ENCODE data around the gene GPC6.

GPC6 gene

DNA sequence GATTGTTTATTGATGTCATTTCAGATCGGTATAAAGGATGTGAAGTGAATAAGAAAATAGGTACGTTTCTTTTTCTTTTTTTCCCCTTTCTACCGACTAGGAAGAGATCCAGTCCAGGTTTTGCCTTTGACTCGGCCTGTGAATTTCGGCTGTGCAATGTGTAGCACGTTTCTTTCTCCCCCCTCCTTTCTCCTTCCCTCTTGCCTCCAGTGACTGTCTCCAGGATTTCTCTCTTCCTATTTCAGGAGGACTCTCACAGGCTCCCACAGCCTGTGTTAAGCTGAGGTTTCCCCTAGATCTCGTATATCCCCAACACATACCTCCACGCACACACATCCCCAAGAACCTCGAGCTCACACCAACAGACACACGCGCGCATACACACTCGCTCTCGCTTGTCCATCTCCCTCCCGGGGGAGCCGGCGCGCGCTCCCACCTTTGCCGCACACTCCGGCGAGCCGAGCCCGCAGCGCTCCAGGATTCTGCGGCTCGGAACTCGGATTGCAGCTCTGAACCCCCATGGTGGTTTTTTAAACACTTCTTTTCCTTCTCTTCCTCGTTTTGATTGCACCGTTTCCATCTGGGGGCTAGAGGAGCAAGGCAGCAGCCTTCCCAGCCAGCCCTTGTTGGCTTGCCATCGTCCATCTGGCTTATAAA is at the start of gene GPC6 (continued):
- TF ChIP-seq, protein P1, sequence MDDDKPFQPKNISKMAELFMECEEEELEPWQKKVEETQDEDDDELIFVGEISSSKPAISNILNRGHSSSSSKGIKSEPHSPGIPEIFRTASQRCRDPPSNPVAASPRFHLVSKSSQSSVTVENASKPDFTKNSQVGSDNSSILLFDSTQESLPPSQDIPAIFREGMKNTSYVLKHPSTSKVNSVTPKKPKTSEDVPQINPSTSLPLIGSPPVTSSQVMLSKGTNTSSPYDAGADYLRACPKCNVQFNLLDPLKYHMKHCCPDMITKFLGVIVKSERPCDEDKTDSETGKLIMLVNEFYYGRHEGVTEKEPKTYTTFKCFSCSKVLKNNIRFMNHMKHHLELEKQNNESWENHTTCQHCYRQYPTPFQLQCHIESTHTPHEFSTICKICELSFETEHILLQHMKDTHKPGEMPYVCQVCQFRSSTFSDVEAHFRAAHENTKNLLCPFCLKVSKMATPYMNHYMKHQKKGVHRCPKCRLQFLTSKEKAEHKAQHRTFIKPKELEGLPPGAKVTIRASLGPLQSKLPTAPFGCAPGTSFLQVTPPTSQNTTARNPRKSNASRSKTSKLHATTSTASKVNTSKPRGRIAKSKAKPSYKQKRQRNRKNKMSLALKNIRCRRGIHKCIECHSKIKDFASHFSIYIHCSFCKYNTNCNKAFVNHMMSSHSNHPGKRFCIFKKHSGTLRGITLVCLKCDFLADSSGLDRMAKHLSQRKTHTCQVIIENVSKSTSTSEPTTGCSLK (tag by site-specific recombination; IDR thresholded peaks at IDR 0.05): no peak
- TF ChIP-seq, protein P2, sequence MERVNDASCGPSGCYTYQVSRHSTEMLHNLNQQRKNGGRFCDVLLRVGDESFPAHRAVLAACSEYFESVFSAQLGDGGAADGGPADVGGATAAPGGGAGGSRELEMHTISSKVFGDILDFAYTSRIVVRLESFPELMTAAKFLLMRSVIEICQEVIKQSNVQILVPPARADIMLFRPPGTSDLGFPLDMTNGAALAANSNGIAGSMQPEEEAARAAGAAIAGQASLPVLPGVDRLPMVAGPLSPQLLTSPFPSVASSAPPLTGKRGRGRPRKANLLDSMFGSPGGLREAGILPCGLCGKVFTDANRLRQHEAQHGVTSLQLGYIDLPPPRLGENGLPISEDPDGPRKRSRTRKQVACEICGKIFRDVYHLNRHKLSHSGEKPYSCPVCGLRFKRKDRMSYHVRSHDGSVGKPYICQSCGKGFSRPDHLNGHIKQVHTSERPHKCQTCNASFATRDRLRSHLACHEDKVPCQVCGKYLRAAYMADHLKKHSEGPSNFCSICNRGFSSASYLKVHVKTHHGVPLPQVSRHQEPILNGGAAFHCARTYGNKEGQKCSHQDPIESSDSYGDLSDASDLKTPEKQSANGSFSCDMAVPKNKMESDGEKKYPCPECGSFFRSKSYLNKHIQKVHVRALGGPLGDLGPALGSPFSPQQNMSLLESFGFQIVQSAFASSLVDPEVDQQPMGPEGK (tag by site-specific recombination; IDR thresholded peaks at IDR 0.05): peak; percentile 91
- peak; percentile 75; the same call in 1 of the 2 replicates for TF ChIP-seq ZBTB20 (tag by site-specific recombination; IDR thresholded peaks at IDR 0.05)
- TF ChIP-seq, protein P3, sequence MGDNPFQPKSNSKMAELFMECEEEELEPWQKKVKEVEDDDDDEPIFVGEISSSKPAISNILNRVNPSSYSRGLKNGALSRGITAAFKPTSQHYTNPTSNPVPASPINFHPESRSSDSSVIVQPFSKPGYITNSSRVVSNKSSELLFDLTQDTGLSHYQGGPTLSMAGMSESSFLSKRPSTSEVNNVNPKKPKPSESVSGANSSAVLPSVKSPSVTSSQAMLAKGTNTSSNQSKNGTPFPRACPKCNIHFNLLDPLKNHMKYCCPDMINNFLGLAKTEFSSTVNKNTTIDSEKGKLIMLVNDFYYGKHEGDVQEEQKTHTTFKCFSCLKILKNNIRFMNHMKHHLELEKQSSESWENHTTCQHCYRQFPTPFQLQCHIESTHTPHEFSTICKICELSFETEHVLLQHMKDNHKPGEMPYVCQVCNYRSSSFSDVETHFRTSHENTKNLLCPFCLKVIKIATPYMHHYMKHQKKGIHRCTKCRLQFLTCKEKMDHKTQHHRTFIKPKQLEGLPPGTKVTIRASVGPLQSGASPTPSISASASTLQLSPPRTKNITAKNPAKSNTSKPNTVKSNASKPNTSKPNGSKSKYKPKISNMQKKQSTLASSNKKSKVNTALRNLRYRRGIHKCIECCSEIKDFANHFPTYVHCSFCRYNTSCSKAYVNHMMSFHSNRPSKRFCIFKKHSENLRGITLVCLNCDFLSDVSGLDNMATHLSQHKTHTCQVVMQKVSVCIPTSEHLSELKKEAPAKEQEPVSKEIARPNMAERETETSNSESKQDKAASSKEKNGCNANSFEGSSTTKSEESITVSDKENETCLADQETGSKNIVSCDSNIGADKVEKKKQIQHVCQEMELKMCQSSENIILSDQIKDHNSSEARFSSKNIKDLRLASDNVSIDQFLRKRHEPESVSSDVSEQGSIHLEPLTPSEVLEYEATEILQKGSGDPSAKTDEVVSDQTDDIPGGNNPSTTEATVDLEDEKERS (tag by site-specific recombination; IDR thresholded peaks at IDR 0.05): no peak
- TF ChIP-seq, protein P4, sequence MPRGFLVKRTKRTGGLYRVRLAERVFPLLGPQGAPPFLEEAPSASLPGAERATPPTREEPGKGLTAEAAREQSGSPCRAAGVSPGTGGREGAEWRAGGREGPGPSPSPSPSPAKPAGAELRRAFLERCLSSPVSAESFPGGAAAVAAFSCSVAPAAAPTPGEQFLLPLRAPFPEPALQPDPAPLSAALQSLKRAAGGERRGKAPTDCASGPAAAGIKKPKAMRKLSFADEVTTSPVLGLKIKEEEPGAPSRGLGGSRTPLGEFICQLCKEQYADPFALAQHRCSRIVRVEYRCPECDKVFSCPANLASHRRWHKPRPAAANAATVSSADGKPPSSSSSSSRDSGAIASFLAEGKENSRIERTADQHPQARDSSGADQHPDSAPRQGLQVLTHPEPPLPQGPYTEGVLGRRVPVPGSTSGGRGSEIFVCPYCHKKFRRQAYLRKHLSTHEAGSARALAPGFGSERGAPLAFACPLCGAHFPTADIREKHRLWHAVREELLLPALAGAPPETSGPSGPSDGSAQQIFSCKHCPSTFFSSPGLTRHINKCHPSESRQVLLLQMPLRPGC (tag by site-specific recombination; IDR thresholded peaks at IDR 0.05): peak; percentile 87
- TF ChIP-seq HOXD13 (CRISPR knock-in tag; IDR thresholded peaks at IDR 0.05; ENCODE audit: borderline replicate concordance): no peak
- no peak for TF ChIP-seq ZNF132 (tag by site-specific recombination; IDR thresholded peaks at IDR 0.05; ENCODE audit: borderline replicate concordance)
- TF ChIP-seq KLF10 (tag by site-specific recombination; IDR thresholded peaks at IDR 0.05): 0 out of 2 replicates have a peak, but pooled peaks have one; percentile 36
- TF ChIP-seq ZSCAN16 (tag by site-specific recombination; IDR thresholded peaks at IDR 0.05): no peak; the same call in 1 of the 2 replicates
- no peak for TF ChIP-seq KLF16 (tag by site-specific recombination; IDR thresholded peaks at IDR 0.05)
- TF ChIP-seq ZNF366 (tag by site-specific recombination; conservative IDR thresholded peaks at IDR 0.05): peak; percentile 99
- no peak for TF ChIP-seq OVOL3 (tag by site-specific recombination; IDR thresholded peaks at IDR 0.05)
- TF ChIP-seq, protein P5, sequence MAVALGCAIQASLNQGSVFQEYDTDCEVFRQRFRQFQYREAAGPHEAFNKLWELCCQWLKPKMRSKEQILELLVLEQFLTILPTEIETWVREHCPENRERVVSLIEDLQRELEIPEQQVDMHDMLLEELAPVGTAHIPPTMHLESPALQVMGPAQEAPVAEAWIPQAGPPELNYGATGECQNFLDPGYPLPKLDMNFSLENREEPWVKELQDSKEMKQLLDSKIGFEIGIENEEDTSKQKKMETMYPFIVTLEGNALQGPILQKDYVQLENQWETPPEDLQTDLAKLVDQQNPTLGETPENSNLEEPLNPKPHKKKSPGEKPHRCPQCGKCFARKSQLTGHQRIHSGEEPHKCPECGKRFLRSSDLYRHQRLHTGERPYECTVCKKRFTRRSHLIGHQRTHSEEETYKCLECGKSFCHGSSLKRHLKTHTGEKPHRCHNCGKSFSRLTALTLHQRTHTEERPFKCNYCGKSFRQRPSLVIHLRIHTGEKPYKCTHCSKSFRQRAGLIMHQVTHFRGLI (tag by site-specific recombination; IDR thresholded peaks at IDR 0.05): peak; percentile 41; the same call in 1 of the 2 replicates
- TF ChIP-seq, protein P6, sequence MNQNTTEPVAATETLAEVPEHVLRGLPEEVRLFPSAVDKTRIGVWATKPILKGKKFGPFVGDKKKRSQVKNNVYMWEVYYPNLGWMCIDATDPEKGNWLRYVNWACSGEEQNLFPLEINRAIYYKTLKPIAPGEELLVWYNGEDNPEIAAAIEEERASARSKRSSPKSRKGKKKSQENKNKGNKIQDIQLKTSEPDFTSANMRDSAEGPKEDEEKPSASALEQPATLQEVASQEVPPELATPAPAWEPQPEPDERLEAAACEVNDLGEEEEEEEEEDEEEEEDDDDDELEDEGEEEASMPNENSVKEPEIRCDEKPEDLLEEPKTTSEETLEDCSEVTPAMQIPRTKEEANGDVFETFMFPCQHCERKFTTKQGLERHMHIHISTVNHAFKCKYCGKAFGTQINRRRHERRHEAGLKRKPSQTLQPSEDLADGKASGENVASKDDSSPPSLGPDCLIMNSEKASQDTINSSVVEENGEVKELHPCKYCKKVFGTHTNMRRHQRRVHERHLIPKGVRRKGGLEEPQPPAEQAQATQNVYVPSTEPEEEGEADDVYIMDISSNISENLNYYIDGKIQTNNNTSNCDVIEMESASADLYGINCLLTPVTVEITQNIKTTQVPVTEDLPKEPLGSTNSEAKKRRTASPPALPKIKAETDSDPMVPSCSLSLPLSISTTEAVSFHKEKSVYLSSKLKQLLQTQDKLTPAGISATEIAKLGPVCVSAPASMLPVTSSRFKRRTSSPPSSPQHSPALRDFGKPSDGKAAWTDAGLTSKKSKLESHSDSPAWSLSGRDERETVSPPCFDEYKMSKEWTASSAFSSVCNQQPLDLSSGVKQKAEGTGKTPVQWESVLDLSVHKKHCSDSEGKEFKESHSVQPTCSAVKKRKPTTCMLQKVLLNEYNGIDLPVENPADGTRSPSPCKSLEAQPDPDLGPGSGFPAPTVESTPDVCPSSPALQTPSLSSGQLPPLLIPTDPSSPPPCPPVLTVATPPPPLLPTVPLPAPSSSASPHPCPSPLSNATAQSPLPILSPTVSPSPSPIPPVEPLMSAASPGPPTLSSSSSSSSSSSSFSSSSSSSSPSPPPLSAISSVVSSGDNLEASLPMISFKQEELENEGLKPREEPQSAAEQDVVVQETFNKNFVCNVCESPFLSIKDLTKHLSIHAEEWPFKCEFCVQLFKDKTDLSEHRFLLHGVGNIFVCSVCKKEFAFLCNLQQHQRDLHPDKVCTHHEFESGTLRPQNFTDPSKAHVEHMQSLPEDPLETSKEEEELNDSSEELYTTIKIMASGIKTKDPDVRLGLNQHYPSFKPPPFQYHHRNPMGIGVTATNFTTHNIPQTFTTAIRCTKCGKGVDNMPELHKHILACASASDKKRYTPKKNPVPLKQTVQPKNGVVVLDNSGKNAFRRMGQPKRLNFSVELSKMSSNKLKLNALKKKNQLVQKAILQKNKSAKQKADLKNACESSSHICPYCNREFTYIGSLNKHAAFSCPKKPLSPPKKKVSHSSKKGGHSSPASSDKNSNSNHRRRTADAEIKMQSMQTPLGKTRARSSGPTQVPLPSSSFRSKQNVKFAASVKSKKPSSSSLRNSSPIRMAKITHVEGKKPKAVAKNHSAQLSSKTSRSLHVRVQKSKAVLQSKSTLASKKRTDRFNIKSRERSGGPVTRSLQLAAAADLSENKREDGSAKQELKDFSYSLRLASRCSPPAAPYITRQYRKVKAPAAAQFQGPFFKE (tag by site-specific recombination; IDR thresholded peaks at IDR 0.05; ENCODE audit: borderline replicate concordance): no peak
- TF ChIP-seq HOXC10 (CRISPR knock-in tag; IDR thresholded peaks at IDR 0.05): no peak
- no peak for TF ChIP-seq ZNF701 (tag by site-specific recombination; IDR thresholded peaks at IDR 0.05)
- TF ChIP-seq ZNF624 (tag by site-specific recombination; IDR thresholded peaks at IDR 0.05): no peak
- TF ChIP-seq, protein P7, sequence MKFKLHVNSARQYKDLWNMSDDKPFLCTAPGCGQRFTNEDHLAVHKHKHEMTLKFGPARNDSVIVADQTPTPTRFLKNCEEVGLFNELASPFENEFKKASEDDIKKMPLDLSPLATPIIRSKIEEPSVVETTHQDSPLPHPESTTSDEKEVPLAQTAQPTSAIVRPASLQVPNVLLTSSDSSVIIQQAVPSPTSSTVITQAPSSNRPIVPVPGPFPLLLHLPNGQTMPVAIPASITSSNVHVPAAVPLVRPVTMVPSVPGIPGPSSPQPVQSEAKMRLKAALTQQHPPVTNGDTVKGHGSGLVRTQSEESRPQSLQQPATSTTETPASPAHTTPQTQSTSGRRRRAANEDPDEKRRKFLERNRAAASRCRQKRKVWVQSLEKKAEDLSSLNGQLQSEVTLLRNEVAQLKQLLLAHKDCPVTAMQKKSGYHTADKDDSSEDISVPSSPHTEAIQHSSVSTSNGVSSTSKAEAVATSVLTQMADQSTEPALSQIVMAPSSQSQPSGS (tag by site-specific recombination; IDR thresholded peaks at IDR 0.05; ENCODE audit: low read depth): 0 out of 2 replicates have a peak, but pooled peaks have one; percentile 45
- no peak for TF ChIP-seq ZNF248 (tag by site-specific recombination; IDR thresholded peaks at IDR 0.05)
- no peak for TF ChIP-seq ZNF530 (tag by site-specific recombination; IDR thresholded peaks at IDR 0.05; ENCODE audit: low read depth)
- TF ChIP-seq ZNF768 (tag by site-specific recombination; IDR thresholded peaks at IDR 0.05): no peak
